Keratinocyte (primary cell): ENCODE data around the gene SPTLC2. TPM values are rescaled to one million over a fixed set of nuclear protein-coding genes. Genes with fewer than 3 reads are reported as not detected.
A peak's percentile ranks its signal among the peaks of the same experiment; 100 is the strongest.
"Not testable (repeated sequence)": the region's sequence is repeated elsewhere in the genome, so short reads cannot be mapped to it uniquely, and the experiment has no call there.

ENCODE experiments used
- DNase-seq: peaks from one replicate; pipeline ENCODE4 v3.0.0-alpha.2; 2011; ENCODE audit warnings: low read depth, missing footprints, low spot score
- FAIRE-seq: peaks from 2 replicates; lab custom pipeline; 2011; peaks lifted over from hg19 to GRCh38; lab: Jason Lieb, UNC
- H2AFZ ChIP-seq: 2 replicates; pipeline ENCODE4 v1.6.0; 2012; ENCODE audit warnings: low read length, control low read depth, inconsistent platforms; ENCODE audit not compliant: control insufficient read depth
- H3K27ac ChIP-seq: 2 replicates; pipeline ENCODE4 v1.5.1; 2011; ENCODE audit warnings: low read length; ENCODE audit not compliant: control insufficient read depth, insufficient read depth
- H3K27me3 ChIP-seq: 3 replicates; pipeline ENCODE4 v1.6.0; 2011; ENCODE audit warnings: low read length; ENCODE audit not compliant: control insufficient read depth, insufficient read depth; ENCODE audit errors: extremely low read depth
- H3K36me3 ChIP-seq, 2 experiments: 2 replicates in 1 of 2; 3 replicates in 1 of 2; pipeline ENCODE4 v1.5.1; 2011; ENCODE audit warnings: low read length in 2 of 2, mild to moderate bottlenecking in 1 of 2; ENCODE audit not compliant: control insufficient read depth in 2 of 2, insufficient read depth in 2 of 2; ENCODE audit errors: extremely low read depth in 1 of 2
- H3K4me1 ChIP-seq: 3 replicates; pipeline ENCODE4 v1.5.1; 2011; ENCODE audit warnings: low read length; ENCODE audit not compliant: control insufficient read depth, insufficient read depth; ENCODE audit errors: extremely low read depth
- H3K4me2 ChIP-seq: 3 replicates; pipeline ENCODE4 v1.6.0; 2011; ENCODE audit warnings: low read depth, low read length; ENCODE audit not compliant: control insufficient read depth, insufficient read depth; ENCODE audit errors: extremely low read depth
- H3K4me3 ChIP-seq, 3 experiments: fragments of 200-600 bp in 1 of 3; sonication (generic) in 1 of 3; 2 replicates in 2 of 3; 3 replicates in 1 of 3; pipeline ENCODE4 v1.5.1; 2011 to 2016; ENCODE audit warnings: low read length in 3 of 3, mild to moderate bottlenecking in 3 of 3, control low read depth in 2 of 3, inconsistent platforms in 1 of 3, low read depth in 1 of 3, mixed read lengths in 1 of 3, mixed run types in 1 of 3, moderate library complexity in 1 of 3; ENCODE audit not compliant: control insufficient read depth in 2 of 3, insufficient read depth in 2 of 3; ENCODE audit errors: extremely low read depth in 1 of 3
- H3K79me2 ChIP-seq: 2 replicates; pipeline ENCODE4 v1.6.0; 2012; ENCODE audit warnings: low read length; ENCODE audit not compliant: control insufficient read depth, insufficient read depth
- H3K9ac ChIP-seq: 3 replicates; pipeline ENCODE4 v1.6.0; 2011; ENCODE audit warnings: low read length; ENCODE audit not compliant: control insufficient read depth, insufficient read depth; ENCODE audit errors: extremely low read depth
- H3K9me1 ChIP-seq: 3 replicates; pipeline ENCODE4 v1.6.0; 2011; ENCODE audit warnings: low read length; ENCODE audit not compliant: control insufficient read depth, insufficient read depth; ENCODE audit errors: extremely low read depth
- H3K9me3 ChIP-seq: 2 replicates; pipeline ENCODE4 v1.5.1; 2012; ENCODE audit warnings: low read depth, low read length; ENCODE audit not compliant: control insufficient read depth
- H4K20me1 ChIP-seq: 3 replicates; pipeline ENCODE4 v1.6.0; 2011; ENCODE audit warnings: low read length; ENCODE audit not compliant: control insufficient read depth, insufficient read depth; ENCODE audit errors: extremely low read depth
- EZH2 ChIP-seq: IDR thresholded peaks from one replicate; pipeline ENCODE4 v1.6.1; 2012; ENCODE audit warnings: inconsistent platforms, mild to moderate bottlenecking, low read length, moderate library complexity
- dilution Hi-C: fragments of 300-500 bp; cut with MboI; formaldehyde crosslinking; loops from one replicate; pipeline ENCODE4 v1.7.0; 2020; ENCODE audit warnings: low sequenced_read_pairs; ENCODE audit not compliant: extremely low pct_ligation_motif_present
- polyA plus RNA-seq, 5 experiments: library from polyadenylated mRNA; depleted of rRNA in 3 of 5; stranded (reverse) in 3 of 5; stranded (forward) in 1 of 5; unstranded in 1 of 5; fragments of >200 nt; gene quantifications; 1 replicate in 1 of 5; 2 replicates in 3 of 5; 3 replicates in 1 of 5; pipeline versions ENCODE4 v1.2.1 to v1.2.3, GENCODE V29; 2011 to 2012; ENCODE audit warnings: missing spikeins in 2 of 5, low read depth in 1 of 5, low replicate concordance in 1 of 5
- TF ChIP-seq, protein P1 (sequence below), 3 experiments: IDR thresholded peaks in 1 of 3; conservative IDR thresholded peaks in 1 of 3; optimal IDR thresholded peaks in 1 of 3; 2 replicates in 2 of 3; 3 replicates in 1 of 3; pipeline versions ENCODE3 to v1.5.1; 2011; ENCODE audit warnings: low read length in 3 of 3, mild to moderate bottlenecking in 3 of 3, moderate library complexity in 2 of 3, control low read depth in 1 of 3, inconsistent platforms in 1 of 3; ENCODE audit not compliant: insufficient read depth in 2 of 3; ENCODE audit errors: extremely low read depth in 1 of 3

Gene SPTLC2
- polyA plus RNA-seq, 1 donor (not counting 4 experiments of a cell fraction or from before 2014, with no cell fraction given) = 46.8 TPM

DNA sequence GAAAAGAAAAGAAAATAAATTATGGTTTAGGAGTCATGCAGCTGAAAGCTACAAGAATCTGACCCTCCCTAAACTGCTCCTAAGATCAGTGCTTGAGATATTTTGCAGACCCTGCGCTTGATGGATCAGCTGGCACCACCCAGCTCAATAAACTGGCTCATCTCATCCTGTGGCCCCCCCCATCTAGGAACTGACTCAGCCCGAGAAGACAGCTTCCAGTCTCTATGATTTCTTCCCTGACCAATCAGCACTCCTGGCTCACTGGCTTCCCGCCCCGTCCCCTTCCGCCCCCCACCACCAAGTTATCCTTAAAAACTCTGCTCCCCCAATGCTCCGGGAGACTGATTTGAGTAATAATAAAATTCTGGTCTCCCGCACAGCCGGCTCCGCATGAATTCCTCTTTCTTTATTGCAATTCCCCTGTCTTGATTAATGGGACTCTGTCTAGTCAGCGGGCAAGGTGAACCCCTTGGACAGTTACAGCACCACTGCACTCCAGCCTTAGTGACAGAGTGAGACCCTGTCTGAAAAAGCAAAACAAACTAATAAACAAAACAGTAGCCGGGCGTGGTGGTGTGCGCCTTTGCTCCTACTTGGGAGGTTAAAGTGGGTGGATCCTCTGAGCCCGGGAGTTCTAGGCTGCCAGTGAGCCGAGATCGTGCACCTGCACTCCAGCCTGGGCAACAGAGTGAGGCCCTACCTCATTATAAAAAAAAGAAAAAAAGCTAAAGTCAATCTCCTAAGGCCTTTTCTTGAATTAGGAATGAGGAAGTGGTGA lies 24.5 kb upstream of the SPTLC2 start:
- H2AFZ ChIP-seq = peak overlapping the region; percentile 93
- FAIRE-seq (no peak), DNase-seq (no peak)
- no peak overlapping the region for H3K27ac ChIP-seq
- H3K4me1 ChIP-seq = peaks cover 14% of the 10 kb centered on the region
- no peaks in the 10 kb centered on the region for H3K79me2 ChIP-seq
- H4K20me1 ChIP-seq = no peaks in the 10 kb centered on the region
- no peaks in the 10 kb centered on the region for H3K9me1 ChIP-seq
- no peak overlapping the region for H3K9ac ChIP-seq
- H3K27me3 ChIP-seq = no peaks in the 10 kb centered on the region
- no peaks in the 10 kb centered on the region for H3K36me3 ChIP-seq
- dilution Hi-C loops = no loop called here
- no peak overlapping the region for H3K4me3 ChIP-seq
- H3K9me3 ChIP-seq = no peaks in the 10 kb centered on the region
- H3K4me2 ChIP-seq = peak overlapping the region; percentile 59
- no peak for TF ChIP-seq EZH2
- TF ChIP-seq, protein P1, sequence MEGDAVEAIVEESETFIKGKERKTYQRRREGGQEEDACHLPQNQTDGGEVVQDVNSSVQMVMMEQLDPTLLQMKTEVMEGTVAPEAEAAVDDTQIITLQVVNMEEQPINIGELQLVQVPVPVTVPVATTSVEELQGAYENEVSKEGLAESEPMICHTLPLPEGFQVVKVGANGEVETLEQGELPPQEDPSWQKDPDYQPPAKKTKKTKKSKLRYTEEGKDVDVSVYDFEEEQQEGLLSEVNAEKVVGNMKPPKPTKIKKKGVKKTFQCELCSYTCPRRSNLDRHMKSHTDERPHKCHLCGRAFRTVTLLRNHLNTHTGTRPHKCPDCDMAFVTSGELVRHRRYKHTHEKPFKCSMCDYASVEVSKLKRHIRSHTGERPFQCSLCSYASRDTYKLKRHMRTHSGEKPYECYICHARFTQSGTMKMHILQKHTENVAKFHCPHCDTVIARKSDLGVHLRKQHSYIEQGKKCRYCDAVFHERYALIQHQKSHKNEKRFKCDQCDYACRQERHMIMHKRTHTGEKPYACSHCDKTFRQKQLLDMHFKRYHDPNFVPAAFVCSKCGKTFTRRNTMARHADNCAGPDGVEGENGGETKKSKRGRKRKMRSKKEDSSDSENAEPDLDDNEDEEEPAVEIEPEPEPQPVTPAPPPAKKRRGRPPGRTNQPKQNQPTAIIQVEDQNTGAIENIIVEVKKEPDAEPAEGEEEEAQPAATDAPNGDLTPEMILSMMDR (optimal IDR thresholded peaks at IDR 0.05 in 1 of 3, IDR thresholded peaks at IDR 0.05 in 1 of 3, conservative IDR thresholded peaks at IDR 0.05 in 1 of 3; ENCODE audit: extremely low read depth in 1 of 3, insufficient read depth in 2 of 3, low read length in 3 of 3) = no peak

DNA sequence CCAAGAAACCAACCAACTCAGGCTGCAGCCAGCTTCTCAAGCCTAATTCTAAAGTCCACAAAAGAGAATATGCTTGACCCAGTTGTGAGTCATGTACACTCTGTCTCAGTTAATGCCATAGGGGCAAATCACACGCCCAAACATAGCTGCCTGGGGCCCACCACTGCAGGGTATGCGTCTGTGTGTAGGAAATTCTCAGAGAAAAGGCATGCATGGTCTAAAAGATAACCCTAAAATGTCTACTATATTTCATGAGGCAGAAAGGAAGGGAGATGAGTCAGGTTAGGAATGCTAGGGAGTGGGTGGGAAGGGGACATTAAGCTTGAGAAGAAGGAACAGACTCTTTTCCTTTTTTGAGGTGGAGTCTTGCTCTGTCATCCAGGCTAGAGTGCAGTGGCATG lies 22.3 kb upstream of the SPTLC2 start:
- Histone ChIP-seq H2AFZ (peak overlapping the region; percentile 26), H3K9me3 (no peaks in the 10 kb centered on the region), H4K20me1 (no peaks in the 10 kb centered on the region), H3K36me3 (no peaks in the 10 kb centered on the region), H3K79me2 (no peaks in the 10 kb centered on the region), H3K9ac (no peak overlapping the region), H3K9me1 (no peaks in the 10 kb centered on the region), H3K27me3 (no peaks in the 10 kb centered on the region), H3K4me3 (no peak overlapping the region), H3K4me1 (peaks cover 14% of the 10 kb centered on the region), H3K4me2 (peak overlapping the region; percentile 32), H3K27ac (peak overlapping the region; percentile 40)
- FAIRE-seq (peak; percentile 75), DNase-seq (peak; percentile 56)
- dilution Hi-C loops = no loop called here
- no peak for TF ChIP-seq EZH2
- TF ChIP-seq, protein P1 (optimal IDR thresholded peaks at IDR 0.05 in 1 of 3, IDR thresholded peaks at IDR 0.05 in 1 of 3, conservative IDR thresholded peaks at IDR 0.05 in 1 of 3; ENCODE audit: extremely low read depth in 1 of 3, insufficient read depth in 2 of 3, low read length in 3 of 3) = no peak

DNA sequence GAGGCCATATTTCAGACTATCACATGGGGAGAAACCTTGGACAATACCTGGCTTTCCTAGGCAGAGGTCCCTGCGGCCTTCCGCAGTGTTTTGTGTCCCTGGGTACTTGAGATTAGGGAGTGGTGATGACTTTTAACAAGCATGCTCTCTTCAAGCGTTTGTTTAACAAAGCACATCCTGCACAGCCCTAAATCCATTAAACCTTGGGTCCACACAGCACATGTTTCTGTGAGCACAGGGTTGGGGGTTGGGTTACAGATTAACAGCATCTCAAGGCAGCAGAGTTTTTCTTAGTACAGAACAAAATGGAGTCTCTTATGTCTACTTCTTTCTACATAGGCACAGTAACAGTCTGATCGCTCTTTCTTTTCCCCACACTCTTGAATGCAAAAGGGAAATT lies 19.4 kb upstream of the SPTLC2 start:
- H3K9me1 ChIP-seq, H3K9ac ChIP-seq, H2AFZ ChIP-seq, DNase-seq, H3K4me3 ChIP-seq, dilution Hi-C loops, H3K4me1 ChIP-seq, H3K79me2 ChIP-seq, H3K4me2 ChIP-seq, H3K27me3 ChIP-seq, FAIRE-seq, H3K9me3 ChIP-seq, H3K36me3 ChIP-seq, H4K20me1 ChIP-seq, H3K27ac ChIP-seq: not testable (repeated sequence)

DNA sequence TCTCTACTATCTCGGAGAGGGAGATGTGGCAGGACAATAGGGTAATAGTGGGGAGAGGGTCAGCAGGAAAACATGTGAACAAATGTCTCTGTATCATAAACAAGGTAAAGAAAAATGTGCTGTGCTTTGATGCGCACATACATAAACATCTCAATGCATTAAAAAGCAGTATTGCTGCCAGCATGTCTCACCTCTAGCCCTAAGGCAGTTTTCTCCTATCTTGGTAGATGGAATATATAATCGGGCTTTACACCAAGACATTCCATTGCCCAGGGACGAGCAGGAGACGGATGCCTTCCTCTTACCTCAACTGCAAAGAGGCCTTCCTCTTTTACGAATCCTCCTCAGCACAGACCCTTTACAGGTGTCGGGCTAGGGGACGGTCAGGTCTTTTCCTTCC lies 19.0 kb upstream of the SPTLC2 start:
- DNase-seq, FAIRE-seq, H3K27me3 ChIP-seq, H3K4me3 ChIP-seq, H3K9me1 ChIP-seq, H3K79me2 ChIP-seq, H3K4me1 ChIP-seq, H3K36me3 ChIP-seq, H3K4me2 ChIP-seq, H3K9me3 ChIP-seq, H2AFZ ChIP-seq, H3K9ac ChIP-seq, H3K27ac ChIP-seq, H4K20me1 ChIP-seq, dilution Hi-C loops: not testable (repeated sequence)
